ENCODE data around the gene ADM5. TPM values are rescaled to one million over a fixed set of nuclear protein-coding genes. Genes with fewer than 3 reads are reported as not detected.

Gene ADM5
- total and polyA plus RNA-seq, 2 donors (not counting 1 experiment from before 2014, with no cell fraction given): 0.06 to 0.33 TPM

- Histone ChIP-seq H3K79me2 (ENCODE audit: control insufficient read depth, insufficient read depth, low read length) (no peaks in the 10 kb centered on the region), H3K27me3 (ENCODE audit: control insufficient read depth, insufficient read depth, low read length) (no peaks in the 10 kb centered on the region), H3K9ac (ENCODE audit: insufficient read depth, low read length) (no peak overlapping the region), H3K4me2 (ENCODE audit: extremely low read depth, insufficient read depth, low read length) (no peak overlapping the region), H2AFZ (ENCODE audit: low read length) (no peak overlapping the region), H3K36me3 (ENCODE audit: control insufficient read depth, insufficient read depth, low read length) (peaks cover 26% of the 10 kb centered on the region), H3K9me3 (ENCODE audit: control insufficient read depth, insufficient read depth, low read depth, low read length) (no peaks in the 10 kb centered on the region), H3K4me1 (ENCODE audit: control insufficient read depth, extremely low read depth, insufficient read depth, low read length) (peaks cover 5% of the 10 kb centered on the region), H4K20me1 (ENCODE audit: control insufficient read depth, extremely low read depth, insufficient read depth, low read length) (no peaks in the 10 kb centered on the region), H3K4me3 (replicated peaks in 1 of 4; ENCODE audit: control extremely low read depth in 1 of 4, insufficient read depth in 1 of 4, low read depth in 3 of 4, low read length in 4 of 4) (no peak overlapping the region), H3K27ac (ENCODE audit: insufficient read depth, low read length) (no peak overlapping the region)
- TF ChIP-seq EZH2 (IDR thresholded peaks at IDR 0.05; ENCODE audit: low read length, missing control alignments) (no peak), CTCF (conservative IDR thresholded peaks at IDR 0.05 in 1 of 2, IDR thresholded peaks at IDR 0.05 in 1 of 2; ENCODE audit: low read depth in 1 of 2, low read length in 2 of 2) (no peak)
- DNase-seq (ENCODE audit: low read depth in 2 of 2): no peak
Observed at GRCh38 chr19:49687566-49688316, 1.7 kb upstream of the ADM5 start.

GRCh38 chr19:49688531-49689132 lies 762 bp upstream of the ADM5 start:
- Histone ChIP-seq H3K9me3 (ENCODE audit: control insufficient read depth, insufficient read depth, low read depth, low read length) (no peaks in the 10 kb centered on the region), H3K27ac (ENCODE audit: insufficient read depth, low read length) (no peak overlapping the region), H3K9ac (ENCODE audit: insufficient read depth, low read length) (no peak overlapping the region), H3K27me3 (ENCODE audit: control insufficient read depth, insufficient read depth, low read length) (no peaks in the 10 kb centered on the region), H3K79me2 (ENCODE audit: control insufficient read depth, insufficient read depth, low read length) (no peaks in the 10 kb centered on the region), H3K36me3 (ENCODE audit: control insufficient read depth, insufficient read depth, low read length) (peaks cover 25% of the 10 kb centered on the region), H4K20me1 (ENCODE audit: control insufficient read depth, extremely low read depth, insufficient read depth, low read length) (no peaks in the 10 kb centered on the region), H2AFZ (ENCODE audit: low read length) (no peak overlapping the region), H3K4me3 (replicated peaks in 1 of 4; ENCODE audit: control extremely low read depth in 1 of 4, insufficient read depth in 1 of 4, low read depth in 3 of 4, low read length in 4 of 4) (no peak overlapping the region), H3K4me1 (ENCODE audit: control insufficient read depth, extremely low read depth, insufficient read depth, low read length) (peaks cover 5% of the 10 kb centered on the region), H3K4me2 (ENCODE audit: extremely low read depth, insufficient read depth, low read length) (no peak overlapping the region)
- TF ChIP-seq EZH2 (IDR thresholded peaks at IDR 0.05; ENCODE audit: low read length, missing control alignments) (no peak), CTCF (conservative IDR thresholded peaks at IDR 0.05 in 1 of 2, IDR thresholded peaks at IDR 0.05 in 1 of 2; ENCODE audit: low read depth in 1 of 2, low read length in 2 of 2) (no peak)
- no peak for DNase-seq (ENCODE audit: low read depth in 2 of 2)

- Histone ChIP-seq H4K20me1 (ENCODE audit: control insufficient read depth, extremely low read depth, insufficient read depth, low read length) (no peaks in the 10 kb centered on the region), H2AFZ (ENCODE audit: low read length) (peak overlapping the region; percentile 61), H3K79me2 (ENCODE audit: control insufficient read depth, insufficient read depth, low read length) (no peaks in the 10 kb centered on the region), H3K4me3 (replicated peaks in 1 of 4; ENCODE audit: control extremely low read depth in 1 of 4, insufficient read depth in 1 of 4, low read depth in 3 of 4, low read length in 4 of 4) (peak overlapping the region; percentile 43 to 69 (median 64)), H3K9me3 (ENCODE audit: control insufficient read depth, insufficient read depth, low read depth, low read length) (no peaks in the 10 kb centered on the region), H3K36me3 (ENCODE audit: control insufficient read depth, insufficient read depth, low read length) (peaks cover 11% of the 10 kb centered on the region), H3K27ac (ENCODE audit: insufficient read depth, low read length) (peak overlapping the region; percentile 61), H3K4me2 (ENCODE audit: extremely low read depth, insufficient read depth, low read length) (peak overlapping the region; percentile 100), H3K4me1 (ENCODE audit: control insufficient read depth, extremely low read depth, insufficient read depth, low read length) (peaks cover 5% of the 10 kb centered on the region), H3K9ac (ENCODE audit: insufficient read depth, low read length) (no peak overlapping the region), H3K27me3 (ENCODE audit: control insufficient read depth, insufficient read depth, low read length) (no peaks in the 10 kb centered on the region)
- no peak for DNase-seq (ENCODE audit: low read depth in 2 of 2)
- TF ChIP-seq EZH2 (IDR thresholded peaks at IDR 0.05; ENCODE audit: low read length, missing control alignments): no peak
- TF ChIP-seq CTCF (conservative IDR thresholded peaks at IDR 0.05 in 1 of 2, IDR thresholded peaks at IDR 0.05 in 1 of 2; ENCODE audit: low read depth in 1 of 2, low read length in 2 of 2): no peak
Observed at GRCh38 chr19:49690079-49690655, 773 bp downstream of the ADM5 start.

All from fibroblast of lung (primary cell).